SH-SY5Y (cell line): ENCODE results near the gene DAPP1.

Experiments used
- GATA2 ChIP-seq: IDR thresholded peaks from 2 replicates; pipeline ENCODE4 v1.6.1; 2011; ENCODE audit warnings: mild to moderate bottlenecking, low read depth, low read length
- GATA3 ChIP-seq: IDR thresholded peaks from 2 replicates; pipeline ENCODE4 v1.6.1; 2011; ENCODE audit warnings: low read depth, mild to moderate bottlenecking, low read length, moderate library complexity

GRCh38 chr4:99828477-99828876 is 11.8 kb downstream of the DAPP1 start:
- no peak for TF ChIP-seq GATA3
- no peak for TF ChIP-seq GATA2
